Peyer's patch (tissue), 4 donors: Measurements from ENCODE around the gene SDHB. TPM values are rescaled to one million over a fixed set of nuclear protein-coding genes. Genes with fewer than 3 reads are reported as not detected.

Experiments used
- DNase-seq, 3 donors: peaks; one replicate each; pipeline ENCODE4 v3.0.0-alpha.2; 2017 to 2019
- H3K27ac ChIP-seq, 4 donors: fragments of 200-600 bp; sonication (generic); one replicate each; pipeline ENCODE4 v1.5.1; 2016 to 2019
- H3K27me3 ChIP-seq, 2 donors: fragments of 200-600 bp; sonication (generic); one replicate each; pipeline ENCODE4 v1.5.1; 2019
- H3K36me3 ChIP-seq, 3 donors: fragments of 200-600 bp; sonication (generic); one replicate each; pipeline ENCODE4 v1.5.1; 2016 to 2019
- H3K4me1 ChIP-seq, 4 donors: fragments of 200-600 bp; sonication (generic); one replicate each; pipeline ENCODE4 v1.5.1; 2016 to 2019
- H3K4me3 ChIP-seq, 4 donors: fragments of 200-600 bp; sonication (generic); 1 replicate in 3 of 4; 2 replicates in 1 of 4; pipeline ENCODE4 v1.5.1; 2016 to 2019; ENCODE audit warnings: mild to moderate bottlenecking in 1 of 4
- H3K9me3 ChIP-seq, 4 donors: fragments of 200-600 bp; sonication (generic); one replicate each; pipeline ENCODE4 v1.5.1; 2016 to 2019; ENCODE audit warnings: mild to moderate bottlenecking in 1 of 4
- CTCF ChIP-seq, 6 experiments: fragments of 450-650 bp in 4 of 6; fragments of 200-600 bp in 2 of 6; sonication (generic) in 1 of 6; IDR thresholded peaks; one replicate each; pipeline ENCODE4 v1.5.1; 2017 to 2019; ENCODE audit warnings: antibody characterized with exemption in 6 of 6, mild to moderate bottlenecking in 3 of 6, moderate library complexity in 1 of 6
- POLR2A ChIP-seq, 2 donors: fragments of 450-650 bp; IDR thresholded peaks; one replicate each; pipeline ENCODE4 v1.5.1; 2017; ENCODE audit warnings: antibody characterized with exemption in 2 of 2, mild to moderate bottlenecking in 2 of 2, moderate library complexity in 2 of 2
- total RNA-seq, 4 donors: library from RNA; depleted of rRNA; stranded (reverse); fragments of >200 nt; gene quantifications; one replicate each; pipeline ENCODE4 v1.1.0, GENCODE V29; 2016

The SDHB gene
- total RNA-seq, 4 donors from 2014 or later, result 106 to 277 (median 175) TPM

- Histone ChIP-seq H3K4me1 (peaks cover 0 to 9% (median 0%) of the 10 kb centered on the region in 4 donors), H3K27ac (no peak overlapping the region), H3K27me3 (no peaks in the 10 kb centered on the region), H3K9me3 (no peaks in the 10 kb centered on the region), H3K36me3 (peaks cover 0 to 31% (median 0%) of the 10 kb centered on the region in 3 donors), H3K4me3 (no peak overlapping the region)
- TF ChIP-seq CTCF (IDR thresholded peaks at IDR 0.05) (no peak), POLR2A (IDR thresholded peaks at IDR 0.05) (no peak)
- DNase-seq, result no peak
These were observed 48.5 kb downstream of the SDHB start for GRCh38 chr1:17005365-17005740.

- peaks cover 0 to 37% (median 0%) of the 10 kb centered on the region in 3 donors for H3K36me3 ChIP-seq
- no peak for TF ChIP-seq POLR2A (IDR thresholded peaks at IDR 0.05)
- TF ChIP-seq CTCF (IDR thresholded peaks at IDR 0.05), result no peak
These were observed 49.1 kb downstream of the SDHB start for GRCh38 chr1:17004466-17005364.

GRCh38 chr1:17002524-17002902 is 51.3 kb downstream of the SDHB start:
- no peak overlapping the region for H3K4me3 ChIP-seq
- H3K27ac ChIP-seq, result no peak overlapping the region
- no peak for DNase-seq
- H3K9me3 ChIP-seq, result no peaks in the 10 kb centered on the region
- no peaks in the 10 kb centered on the region for H3K4me1 ChIP-seq
- TF ChIP-seq CTCF (IDR thresholded peaks at IDR 0.05) (no peak), POLR2A (IDR thresholded peaks at IDR 0.05) (no peak)
- no peaks in the 10 kb centered on the region for H3K27me3 ChIP-seq
- peaks cover 0 to 53% (median 0%) of the 10 kb centered on the region in 3 donors for H3K36me3 ChIP-seq

More at GRCh38 chr1:17004466-17005364, 49.1 kb downstream of the SDHB start:
- Histone ChIP-seq H3K27ac (no peak overlapping the region), H3K4me3 (no peak overlapping the region), H3K9me3 (no peaks in the 10 kb centered on the region), H3K27me3 (no peaks in the 10 kb centered on the region), H3K4me1 (peaks cover 0 to 3% (median 0%) of the 10 kb centered on the region in 4 donors)
- no peak for DNase-seq

GRCh38 chr1:17001760-17002523 is 51.9 kb downstream of the SDHB start:
- peaks cover 0 to 59% (median 0%) of the 10 kb centered on the region in 3 donors for H3K36me3 ChIP-seq
- DNase-seq, result no peak
- no peaks in the 10 kb centered on the region for H3K4me1 ChIP-seq
- TF ChIP-seq POLR2A (IDR thresholded peaks at IDR 0.05) (no peak), CTCF (IDR thresholded peaks at IDR 0.05) (no peak)
- H3K27ac ChIP-seq, result no peak overlapping the region
- H3K27me3 ChIP-seq, result no peaks in the 10 kb centered on the region
- no peak overlapping the region for H3K4me3 ChIP-seq
- H3K9me3 ChIP-seq, result no peaks in the 10 kb centered on the region

- TF ChIP-seq CTCF (IDR thresholded peaks at IDR 0.05) (no peak), POLR2A (IDR thresholded peaks at IDR 0.05) (no peak)
- Histone ChIP-seq H3K36me3 (peaks cover 0 to 70% (median 0%) of the 10 kb centered on the region in 3 donors), H3K4me1 (no peaks in the 10 kb centered on the region), H3K4me3 (no peak overlapping the region), H3K27ac (no peak overlapping the region), H3K27me3 (no peaks in the 10 kb centered on the region), H3K9me3 (no peaks in the 10 kb centered on the region)
- DNase-seq, result no peak
These were observed 54.0 kb downstream of the SDHB start for GRCh38 chr1:16999863-17000262.
